HG03457 (cell line): ENCODE results near the gene ZNF576.
"Not testable (repeated sequence)": the region's sequence is repeated elsewhere in the genome, so short reads cannot be mapped to it uniquely, and the experiment has no call there.

Source experiments
- ATAC-seq: cut with Tn5 transposase; IDR thresholded peaks from one replicate; pipeline ENCODE4 v1.9.1; 2021; ENCODE audit warnings: moderate number of reproducible peaks; ENCODE audit not compliant: unreplicated experiment

Gene ZNF576

GRCh38 chr19:43623889-43624670 lies 27.7 kb downstream of the ZNF576 start:
- no peak for ATAC-seq

GRCh38 chr19:43624933-43625332 lies 28.5 kb downstream of the ZNF576 start:
- ATAC-seq = no peak

DNA sequence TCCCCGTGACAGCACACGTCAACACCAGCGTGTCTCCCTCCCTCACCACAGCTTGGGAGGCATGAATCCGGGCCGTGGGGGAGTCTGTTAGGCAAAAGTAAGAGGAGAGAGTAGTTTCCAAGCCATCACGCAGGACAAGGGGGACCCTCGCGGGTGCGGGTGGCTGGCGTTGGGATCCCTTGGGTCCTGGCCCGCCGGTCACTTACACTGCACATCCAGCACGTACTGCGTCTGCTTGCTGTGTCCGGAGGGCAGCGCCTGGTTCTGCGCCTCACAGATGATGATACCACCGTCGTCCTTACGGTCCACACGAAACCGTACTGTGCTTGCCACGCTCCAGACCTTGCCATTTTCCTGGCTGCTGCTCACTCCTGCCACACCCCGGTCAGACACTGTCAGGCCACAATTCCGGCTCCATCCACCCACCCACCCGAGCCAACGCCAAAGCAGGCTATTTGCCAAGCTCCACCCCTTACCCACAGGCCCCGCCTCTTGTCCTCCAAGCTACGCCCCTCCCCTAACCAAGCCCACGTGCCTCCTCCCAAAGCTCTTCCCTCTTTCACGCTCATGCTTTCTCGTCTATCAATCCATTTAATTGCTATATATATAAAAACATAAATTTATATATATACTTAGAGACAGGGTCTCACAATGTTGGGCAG lies 29.7 kb downstream of the ZNF576 start:
- ATAC-seq = no peak

DNA sequence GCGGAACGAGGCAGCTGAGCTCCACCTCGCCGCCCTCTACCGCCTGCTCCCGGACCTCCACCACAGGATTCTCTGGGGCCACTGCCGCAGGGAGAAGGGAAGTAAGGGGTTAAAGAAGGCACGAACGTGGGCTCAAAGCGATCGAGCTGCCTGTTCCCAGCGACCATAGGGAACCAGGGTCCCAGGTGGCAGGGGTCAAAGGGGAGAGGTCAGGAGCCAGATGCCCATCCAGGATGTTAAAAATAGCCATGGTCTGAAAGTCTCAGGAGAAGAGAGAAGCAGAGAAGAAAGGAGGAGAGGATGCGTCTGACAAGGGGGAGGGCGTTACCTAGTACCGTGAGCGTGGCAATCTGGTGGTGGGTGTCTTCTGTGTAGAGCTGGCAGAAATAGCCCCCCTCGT lies 30.4 kb downstream of the ZNF576 start:
- no peak for ATAC-seq

DNA sequence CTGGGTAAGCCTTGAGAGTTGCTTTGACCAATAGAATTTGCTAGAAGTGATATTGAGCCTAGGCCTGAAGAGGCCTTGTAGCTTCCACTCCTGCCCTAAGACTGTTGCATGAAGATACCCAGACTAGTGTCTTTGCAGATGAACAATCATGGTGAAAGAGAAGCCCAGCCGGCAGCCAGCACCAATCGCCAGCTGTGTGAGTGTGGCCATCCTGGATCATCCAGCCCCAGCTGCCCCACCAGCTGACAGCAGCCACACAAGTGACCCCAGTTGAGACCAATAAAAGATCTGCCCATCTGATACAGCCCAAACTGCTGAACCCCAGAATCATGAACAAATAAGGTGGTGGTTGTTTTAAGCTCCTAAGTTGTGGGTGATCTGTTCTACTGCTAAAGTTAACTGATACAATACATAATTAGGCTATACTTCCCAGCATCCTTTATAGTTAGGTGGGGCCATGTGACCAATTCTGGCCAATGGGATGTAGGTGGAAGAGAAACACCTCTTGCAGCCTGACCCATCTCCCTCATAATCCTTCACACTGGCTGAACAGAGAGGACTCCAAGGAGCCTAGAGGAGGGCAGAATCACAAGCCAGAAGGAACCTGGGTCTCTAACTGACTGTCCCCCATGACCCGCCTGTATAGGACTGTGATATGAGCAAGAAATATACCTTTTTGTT lies 32.4 kb downstream of the ZNF576 start:
- ATAC-seq = no peak

DNA sequence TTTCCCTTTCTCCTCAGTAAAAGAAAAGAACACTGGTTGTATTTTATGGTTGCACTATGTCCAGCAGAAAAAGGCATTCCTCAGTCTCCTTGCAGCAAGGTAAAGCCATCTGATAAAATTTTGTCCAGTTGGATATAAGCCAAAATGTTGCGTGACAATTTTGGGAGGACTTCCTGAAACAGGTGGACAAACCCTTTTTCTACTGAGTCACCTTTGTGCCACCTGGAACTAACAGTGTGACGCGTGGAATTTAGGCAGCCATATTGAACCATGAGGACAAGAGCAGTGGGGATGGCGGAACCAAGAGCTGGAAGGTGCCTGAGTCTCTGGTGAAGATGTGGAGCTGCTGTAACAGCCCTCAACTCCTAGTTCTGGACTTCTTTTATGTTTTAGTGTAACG lies 35.1 kb downstream of the ZNF576 start:
- no peak for ATAC-seq

- no peak for ATAC-seq
These were observed 37.1 kb downstream of the ZNF576 start for GRCh38 chr19:43633520-43633919.

GRCh38 chr19:43634068-43634467 lies 37.7 kb downstream of the ZNF576 start:
- ATAC-seq = no peak

- ATAC-seq = no peak
These were observed 38.1 kb downstream of the ZNF576 start for GRCh38 chr19:43634506-43634871.

GRCh38 chr19:43634872-43635560 lies 38.6 kb downstream of the ZNF576 start:
- no peak for ATAC-seq

DNA sequence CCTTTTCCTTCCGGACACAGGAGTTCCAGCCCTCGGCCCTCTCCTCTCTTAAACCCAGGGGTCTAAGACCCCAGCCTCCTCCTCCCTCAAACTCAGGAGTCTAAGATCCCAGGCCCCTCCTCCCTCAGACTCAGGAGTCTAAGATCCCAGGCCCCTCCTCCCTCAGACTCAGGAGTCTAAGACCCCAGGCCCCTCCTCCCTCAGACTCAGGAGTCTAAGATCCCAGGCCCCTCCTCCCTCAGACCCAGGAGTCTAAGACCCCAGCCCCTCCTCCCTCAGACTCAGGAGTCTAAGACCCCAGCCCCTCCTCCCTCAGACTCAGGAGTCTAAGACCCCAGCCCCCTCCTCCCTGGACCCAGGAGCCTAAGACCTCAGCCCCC lies 39.2 kb downstream of the ZNF576 start:
- not testable (repeated sequence) for ATAC-seq

DNA sequence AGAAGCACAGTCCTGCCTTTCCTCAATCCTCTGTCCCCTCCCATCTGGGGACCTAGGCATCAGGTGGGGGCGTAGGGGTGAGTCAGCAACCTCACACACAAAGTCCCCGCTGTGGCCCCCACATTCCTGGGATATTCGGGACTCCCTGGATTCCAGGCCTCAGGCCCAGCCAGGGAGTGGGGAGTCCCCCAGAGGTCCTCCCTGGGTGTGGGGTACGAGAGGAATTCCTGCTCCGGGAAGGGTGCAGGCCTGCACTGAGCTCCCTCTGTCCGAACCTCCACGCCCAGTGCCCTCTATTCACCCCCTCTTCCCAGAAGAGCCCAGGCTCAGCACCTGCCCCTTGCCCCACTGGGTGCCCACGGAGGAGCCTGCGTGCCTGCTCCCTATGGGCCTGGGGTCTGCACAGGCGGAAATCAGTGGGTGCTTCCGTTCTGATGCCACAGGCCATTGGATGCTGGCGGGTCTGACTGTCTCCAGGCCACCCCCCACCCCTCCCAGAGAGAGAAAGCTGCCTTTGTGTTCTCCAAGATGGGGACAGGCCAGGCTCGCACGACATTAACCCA lies 39.8 kb downstream of the ZNF576 start:
- no peak for ATAC-seq

GRCh38 chr19:43638214-43638994 lies 42.0 kb downstream of the ZNF576 start:
- no peak for ATAC-seq

GRCh38 chr19:43638995-43639518 lies 42.7 kb downstream of the ZNF576 start:
- ATAC-seq = no peak

DNA sequence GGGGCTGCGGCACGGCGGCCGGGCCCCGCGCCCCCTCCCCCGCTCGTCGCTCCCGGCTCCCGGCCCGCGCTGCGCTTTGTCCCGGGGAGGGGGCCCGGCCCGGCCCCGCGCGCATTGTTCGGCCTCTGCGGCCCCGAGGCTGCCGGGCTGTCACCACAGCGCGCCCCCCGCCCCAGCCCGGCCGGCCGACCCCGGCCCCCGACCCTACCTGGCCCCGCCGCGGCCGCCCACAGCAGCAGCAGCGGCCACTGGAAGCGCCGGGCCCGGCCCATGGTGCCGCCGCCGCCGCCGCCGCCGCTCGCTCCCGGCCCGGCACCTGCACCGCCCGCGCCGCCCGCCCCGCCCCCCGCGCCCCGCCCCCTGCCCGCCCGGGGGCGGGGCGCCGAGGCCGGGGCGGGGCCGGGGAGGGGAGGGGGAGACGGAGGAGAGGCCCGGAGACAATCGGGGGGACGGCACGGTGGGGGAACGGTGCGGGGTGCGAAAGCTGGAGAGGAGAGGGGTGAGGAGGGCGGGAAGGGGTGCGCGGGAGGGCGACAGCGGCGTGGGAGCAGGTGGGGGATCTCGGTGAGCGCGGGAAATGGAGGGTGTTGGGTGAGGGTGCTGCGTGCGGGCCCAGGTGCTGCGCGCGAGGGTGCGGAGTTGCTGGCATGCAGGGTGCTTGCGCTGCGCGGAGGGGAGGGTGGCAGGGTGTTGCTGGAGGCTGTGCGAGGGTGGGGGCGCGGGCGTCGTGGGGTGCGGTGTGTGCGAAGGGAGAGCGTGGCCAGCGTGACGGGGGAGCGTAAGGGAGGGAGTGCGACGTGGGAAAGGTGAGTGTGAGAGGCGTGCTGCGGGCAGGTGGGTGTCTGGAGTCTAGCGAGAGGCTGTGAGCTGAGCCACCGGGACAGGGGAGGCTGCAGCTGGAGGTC lies 43.4 kb downstream of the ZNF576 start, which contains the start of gene CADM4:
TSS of gene CADM4 (minus strand) at position 332 of the 905 bp plus-strand sequence. CDS start at position 272, 60 bp downstream.
- no peak for ATAC-seq

DNA sequence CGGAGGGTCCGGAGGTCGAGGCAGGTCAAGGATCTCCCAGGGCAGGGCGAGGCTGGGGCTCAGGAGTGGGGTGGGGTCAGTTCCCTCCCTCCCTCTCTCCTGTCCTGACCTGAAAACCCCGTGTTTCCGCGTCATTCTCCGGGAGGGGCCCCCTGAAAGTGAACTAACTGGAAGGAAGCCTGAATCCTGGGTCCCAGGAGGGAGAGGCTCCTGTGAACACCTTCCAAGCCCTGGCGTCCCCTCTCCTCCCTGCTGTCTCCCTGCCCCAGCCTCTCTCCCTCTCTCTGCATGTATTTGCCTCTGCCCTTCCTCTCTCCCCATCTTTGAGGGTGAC lies 44.0 kb downstream of the ZNF576 start:
- no peak for ATAC-seq

DNA sequence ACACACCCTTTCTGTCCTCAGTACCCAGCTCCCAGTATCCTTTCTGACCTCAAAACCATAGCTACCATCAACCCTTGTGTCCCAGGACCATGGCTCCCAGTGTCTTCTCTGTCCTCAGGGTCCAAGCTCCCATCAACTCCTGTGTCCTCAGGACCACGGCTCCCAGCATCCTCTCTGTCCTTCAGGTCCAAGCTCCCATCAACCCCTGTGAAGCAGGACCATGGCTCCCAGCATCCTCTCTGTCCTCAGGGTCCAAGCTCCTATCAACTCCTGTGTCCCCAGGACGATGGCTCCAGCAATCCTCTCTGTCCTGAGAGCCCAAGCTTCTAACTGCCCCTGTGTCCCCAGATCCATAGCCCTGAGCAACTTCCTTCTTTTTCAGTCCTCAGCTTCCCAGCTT lies 44.9 kb downstream of the ZNF576 start:
- ATAC-seq = no peak

GRCh38 chr19:43642531-43642930 lies 46.1 kb downstream of the ZNF576 start:
- no peak for ATAC-seq

GRCh38 chr19:43643326-43643725 lies 46.9 kb downstream of the ZNF576 start:
- ATAC-seq = no peak
